GM21526 (cell line): ENCODE results near the gene TRAPPC3.

Source experiments
- ATAC-seq: cut with Tn5 transposase; IDR thresholded peaks from one replicate; pipeline ENCODE4 v1.9.1; 2021; ENCODE audit warnings: moderate library complexity; ENCODE audit not compliant: unreplicated experiment, low FRiP score

Gene TRAPPC3

GRCh38 chr1:36107394-36107793 lies 41.9 kb downstream of the TRAPPC3 start:
- ATAC-seq, result no peak

DNA sequence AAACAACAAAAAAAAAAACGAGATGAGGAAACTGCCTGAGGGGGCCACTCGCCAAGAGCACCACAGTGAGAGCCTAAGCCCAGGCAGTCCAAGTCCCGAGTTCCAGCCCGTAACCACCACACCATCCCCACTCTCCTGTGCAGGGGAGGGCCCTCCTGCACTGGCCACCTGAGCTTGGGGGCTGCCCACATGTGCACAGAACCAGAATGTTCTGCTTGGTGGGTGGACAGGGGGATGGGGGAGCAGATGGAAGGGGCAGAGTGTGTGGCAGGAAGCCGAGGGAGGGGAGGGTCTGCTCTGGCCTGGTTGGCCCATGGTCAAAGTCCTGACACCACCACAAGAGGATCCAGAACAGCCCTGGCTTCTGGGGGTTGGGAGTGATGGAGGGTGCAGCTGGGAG lies 43.0 kb downstream of the TRAPPC3 start:
- no peak for ATAC-seq

DNA sequence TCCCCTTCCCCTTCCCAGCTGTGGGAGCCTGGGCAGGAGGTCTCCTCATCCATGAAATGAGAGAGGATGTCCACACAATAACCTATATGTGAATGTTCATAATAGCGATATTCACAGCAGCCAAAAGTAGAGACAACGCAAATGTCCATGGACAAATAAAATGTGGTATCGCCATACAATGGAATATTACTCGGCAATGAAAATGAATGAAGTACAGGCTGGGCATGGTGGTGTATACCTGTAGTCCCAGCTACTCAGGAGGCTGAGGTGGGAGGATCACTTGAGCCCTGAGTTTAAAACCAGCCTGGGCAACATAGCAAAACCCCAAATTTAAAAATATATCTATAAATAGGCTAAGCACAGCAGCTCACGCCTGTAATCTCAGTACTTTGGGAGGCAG lies 47.7 kb downstream of the TRAPPC3 start:
- ATAC-seq, result no peak

DNA sequence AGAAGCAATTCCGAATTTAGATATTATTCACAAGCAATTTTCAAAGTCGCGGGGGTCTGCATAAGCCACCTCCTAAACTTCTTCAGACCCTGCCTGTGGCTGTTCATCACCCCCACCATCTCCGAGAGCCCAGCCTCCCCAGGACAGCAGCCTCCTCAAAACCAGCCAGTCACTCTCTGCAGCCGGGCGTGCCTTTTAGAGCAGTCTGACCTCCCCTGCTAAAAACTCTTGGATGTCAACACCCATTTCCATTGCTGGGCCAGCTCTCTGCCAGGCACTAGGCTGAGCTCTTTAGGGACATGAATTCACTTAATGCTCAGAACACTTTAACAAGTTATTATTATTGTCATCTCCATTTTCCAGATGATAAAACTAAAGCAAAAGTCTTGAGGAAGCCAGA lies 48.9 kb downstream of the TRAPPC3 start:
- no peak for ATAC-seq

GRCh38 chr1:36099681-36100341 lies 49.5 kb downstream of the TRAPPC3 start:
- ATAC-seq, result no peak

DNA sequence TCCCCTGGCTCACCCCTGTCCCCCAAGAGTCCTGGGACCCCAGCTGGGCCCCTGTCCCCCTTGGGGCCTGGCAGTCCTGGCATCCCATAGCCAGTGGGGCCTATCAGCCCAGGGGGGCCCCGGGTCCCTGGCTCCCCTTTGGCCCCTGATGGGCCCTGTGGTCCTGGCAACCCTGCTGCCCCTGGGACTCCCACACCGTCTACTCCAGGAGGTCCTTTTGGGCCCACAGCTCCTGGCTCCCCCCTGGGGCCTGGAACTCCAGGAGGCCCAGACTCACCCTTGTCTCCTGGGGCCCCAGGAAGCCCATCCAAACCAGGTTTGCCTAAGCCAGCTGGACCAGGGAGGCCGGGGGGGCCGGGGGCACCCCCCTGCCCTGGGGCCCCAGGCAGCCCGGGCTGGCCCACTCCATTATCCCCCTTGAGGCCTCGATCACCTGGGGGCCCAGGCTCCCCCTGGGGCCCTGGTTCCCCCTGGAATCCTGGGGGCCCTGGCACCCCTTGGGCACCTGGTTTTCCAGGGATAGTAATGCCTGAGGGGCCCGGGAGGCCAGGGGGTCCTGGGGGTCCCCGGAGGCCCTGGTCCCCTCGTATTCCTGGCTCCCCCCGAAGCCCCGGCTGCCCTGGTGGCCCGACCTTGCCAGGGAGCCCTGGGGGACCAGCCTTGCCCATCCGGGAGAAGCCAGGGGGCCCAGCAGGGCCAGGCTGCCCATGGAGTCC lies 50.5 kb downstream of the TRAPPC3 start:
- ATAC-seq, result no peak

GRCh38 chr1:36097693-36098585 lies 51.3 kb downstream of the TRAPPC3 start:
- no peak for ATAC-seq

GRCh38 chr1:36096500-36097432 lies 52.5 kb downstream of the TRAPPC3 start:
- ATAC-seq, result no peak

- ATAC-seq, result no peak
These were observed 53.4 kb downstream of the TRAPPC3 start for GRCh38 chr1:36095760-36096405.

- ATAC-seq, result no peak
These were observed 54.6 kb downstream of the TRAPPC3 start for GRCh38 chr1:36094621-36095061.

DNA sequence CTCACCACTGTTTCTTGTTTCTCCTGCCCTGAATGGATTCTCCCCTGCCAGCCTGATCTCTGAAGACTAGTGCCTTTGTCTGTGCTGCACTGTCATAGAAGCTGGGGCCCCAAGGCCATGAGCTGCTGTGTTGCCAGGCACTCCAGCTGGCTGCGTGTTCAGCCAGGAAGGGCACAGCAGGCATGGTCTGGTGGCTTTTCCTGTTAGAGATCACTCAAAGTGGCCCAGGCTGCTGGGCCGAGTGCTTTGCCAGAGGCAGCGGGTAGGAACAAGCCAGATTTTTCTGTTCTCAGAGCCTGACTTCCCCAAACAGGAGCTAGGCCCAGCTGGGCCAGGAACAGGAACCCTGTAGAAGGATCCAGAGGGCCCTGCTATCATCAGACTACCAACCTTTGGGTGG lies 55.4 kb downstream of the TRAPPC3 start:
- no peak for ATAC-seq

GRCh38 chr1:36093226-36093625 lies 56.1 kb downstream of the TRAPPC3 start:
- no peak for ATAC-seq

DNA sequence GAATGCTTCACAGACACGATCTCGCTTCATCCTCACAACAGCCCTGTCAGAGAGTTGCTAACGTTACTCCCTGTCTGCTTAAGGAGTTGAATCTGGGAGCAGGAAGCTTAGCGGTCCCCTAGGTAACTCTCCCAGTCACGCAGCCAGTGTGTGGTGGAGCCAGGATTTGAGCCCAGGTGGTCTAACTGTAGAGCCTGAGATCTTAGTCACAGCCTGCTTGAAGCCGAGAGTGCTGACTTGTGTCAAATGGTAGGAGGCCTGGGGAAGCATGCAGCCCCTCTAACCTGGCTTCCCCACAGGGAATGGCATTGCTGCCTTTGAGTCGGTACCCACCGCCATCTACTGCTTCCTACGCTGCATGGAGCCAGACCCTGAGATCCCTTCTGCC lies 56.5 kb downstream of the TRAPPC3 start:
- no peak for ATAC-seq

- ATAC-seq, result no peak
These were observed 57.0 kb downstream of the TRAPPC3 start for GRCh38 chr1:36092166-36092797.

DNA sequence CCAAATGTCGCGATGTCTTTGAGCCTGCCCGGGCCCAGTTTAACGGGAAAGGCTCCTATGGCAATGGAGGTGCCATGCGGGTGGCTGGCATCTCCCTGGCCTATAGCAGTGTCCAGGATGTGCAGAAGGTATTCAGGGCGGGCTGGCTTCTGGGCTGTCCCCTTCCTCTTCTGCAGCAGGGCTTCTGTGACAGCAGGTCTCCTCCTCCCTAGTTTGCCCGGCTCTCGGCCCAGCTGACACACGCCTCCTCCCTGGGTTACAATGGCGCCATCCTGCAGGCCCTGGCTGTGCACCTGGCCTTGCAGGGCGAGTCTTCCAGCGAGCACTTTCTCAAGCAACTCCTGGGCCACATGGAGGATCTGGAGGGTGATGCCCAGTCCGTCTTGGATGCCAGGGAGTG lies 57.6 kb downstream of the TRAPPC3 start:
- no peak for ATAC-seq

- ATAC-seq, result no peak
These were observed 58.1 kb downstream of the TRAPPC3 start for GRCh38 chr1:36091141-36091540.

GRCh38 chr1:36089393-36090121 lies 59.7 kb downstream of the TRAPPC3 start:
- no peak for ATAC-seq

DNA sequence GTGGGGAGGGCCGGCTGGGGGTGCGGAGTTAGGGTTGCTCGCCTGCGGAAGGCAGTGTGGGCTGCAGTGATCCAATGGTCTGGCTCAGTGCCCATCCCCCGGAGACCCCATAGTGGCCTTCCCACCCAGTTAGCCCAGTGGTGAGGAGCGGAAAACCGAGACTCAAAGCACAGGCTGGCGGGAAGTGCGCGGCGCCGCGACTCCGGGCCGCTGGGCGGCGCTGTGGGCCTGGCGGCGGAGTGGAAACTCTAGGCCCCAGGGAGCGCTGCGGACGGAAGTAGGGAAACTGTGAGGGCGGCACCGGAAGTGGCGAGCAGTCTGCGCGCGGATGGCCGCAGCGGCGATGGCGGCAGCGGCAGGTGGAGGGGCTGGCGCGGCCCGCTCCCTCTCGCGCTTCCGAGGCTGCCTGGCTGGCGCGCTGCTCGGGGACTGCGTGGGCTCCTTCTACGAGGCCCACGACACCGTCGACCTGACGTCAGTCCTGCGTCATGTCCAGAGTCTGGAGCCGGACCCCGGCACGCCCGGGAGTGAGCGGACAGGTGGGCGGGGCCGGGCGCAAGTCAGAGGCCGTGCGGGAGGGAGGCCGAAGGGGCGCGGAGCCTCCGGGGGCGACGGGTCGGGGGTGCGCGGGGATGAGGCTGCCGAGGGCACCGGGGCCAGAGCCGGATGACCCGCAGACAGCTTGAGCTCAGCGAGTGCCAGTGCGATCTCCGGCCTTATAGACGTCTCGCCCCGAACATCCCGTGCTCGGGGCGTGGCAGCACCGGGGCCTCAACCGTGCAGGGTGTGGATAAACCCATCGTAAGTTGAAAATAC lies 60.5 kb downstream of the TRAPPC3 start, which contains the start of gene ADPRS:
ADPRS (plus strand) TSS at position 316 of the 816 bp plus-strand sequence; CDS start at position 329, 13 bp downstream.
- ATAC-seq, result peak; percentile 64
